ENCODE data around the gene ALOXE3. TPM values are rescaled to one million over a fixed set of nuclear protein-coding genes. Genes with fewer than 3 reads are reported as not detected.

The ALOXE3 gene
- total and polyA plus RNA-seq, 2 donors from 2014 or later, result not detected

DNA sequence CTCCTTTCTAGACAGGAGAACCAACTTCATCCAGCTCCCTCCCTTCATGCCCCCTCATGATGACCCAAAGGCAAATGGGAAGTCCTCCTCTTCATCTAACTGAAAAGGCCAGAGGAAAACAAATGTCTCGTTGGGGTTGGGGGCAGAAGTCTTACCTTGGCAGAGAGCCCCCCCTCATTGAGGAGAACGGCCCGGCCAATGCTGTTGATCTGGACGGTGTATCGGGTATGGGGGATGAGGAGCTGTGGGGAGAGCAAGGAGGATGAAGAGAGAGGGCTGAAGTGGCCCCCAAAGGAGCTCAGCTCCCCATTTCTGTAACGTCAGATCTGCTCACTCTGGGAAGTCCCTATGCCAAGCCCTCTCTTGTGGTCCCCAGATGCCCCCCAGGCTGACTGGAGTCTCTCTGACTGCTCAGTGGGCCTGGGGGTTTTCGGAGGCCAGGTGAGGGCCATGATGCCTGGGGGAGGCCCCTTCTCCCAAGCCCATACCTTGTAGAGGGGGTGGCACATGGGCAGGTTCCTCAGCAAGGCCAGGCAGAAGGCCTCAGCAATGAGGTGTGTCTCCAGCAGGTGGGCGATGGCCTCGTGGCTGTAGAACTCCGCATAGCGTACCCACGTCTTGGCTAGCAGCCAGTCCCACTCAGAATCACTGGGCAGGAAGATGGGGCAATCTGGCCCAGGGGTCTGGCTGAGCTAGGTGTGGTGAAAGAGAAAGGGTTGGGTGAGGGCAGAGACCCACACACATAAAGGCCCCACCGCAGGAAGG is 41.6 kb downstream of the ALOXE3 start:
- intact Hi-C loops (cut with DNase I), result no loop called here

DNA sequence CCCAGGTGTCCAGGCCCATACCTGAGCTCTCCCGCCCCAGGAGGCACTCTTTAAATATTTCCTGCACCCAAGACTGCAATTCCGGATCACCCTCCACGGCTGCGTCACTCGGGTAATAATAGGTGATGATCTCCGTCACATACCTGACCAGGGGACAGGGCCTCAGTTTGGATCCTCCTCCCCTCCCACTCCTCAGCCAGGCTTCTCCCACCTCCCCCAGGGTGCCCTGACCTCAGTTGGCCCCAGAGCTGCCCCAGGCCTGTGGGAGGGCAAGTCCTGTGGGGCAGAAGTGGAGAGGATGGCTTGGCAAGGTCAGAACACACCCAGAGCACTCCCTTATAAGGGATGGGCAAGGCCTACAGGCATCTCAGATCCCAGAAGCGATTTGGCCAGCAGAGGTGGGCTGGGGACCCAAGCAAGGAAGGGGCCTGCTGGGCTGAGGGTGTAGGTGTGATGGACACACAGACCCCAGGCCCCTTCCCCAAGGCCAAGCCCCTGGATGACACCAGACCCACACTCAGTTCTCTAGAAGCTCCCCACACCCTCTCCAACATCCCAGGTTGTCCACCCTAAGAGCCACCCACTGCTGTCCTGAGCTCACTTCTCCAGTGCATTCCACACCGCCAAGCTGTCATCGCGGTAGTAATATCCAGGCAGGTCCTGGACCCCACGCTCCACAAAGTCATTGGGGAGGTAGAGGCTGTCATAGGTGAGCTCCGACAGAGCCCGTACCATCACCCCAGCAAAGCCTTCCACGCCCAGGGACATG is 42.6 kb downstream of the ALOXE3 start:
- Histone ChIP-seq H3K27me3 (ENCODE audit: control insufficient read depth, insufficient read depth, low read length) (peaks cover 36% of the 10 kb centered on the region), H3K4me1 (ENCODE audit: control insufficient read depth in 2 of 3, insufficient read depth in 2 of 3, low read depth in 1 of 3, low read length in 3 of 3) (peaks cover 0 to 18% (median 0%) of the 10 kb centered on the region in 3 donors), H3K36me3 (ENCODE audit: control insufficient read depth in 2 of 3, insufficient read depth in 3 of 3, low read length in 3 of 3) (no peaks in the 10 kb centered on the region), H3K9ac (ENCODE audit: low read length in 3 of 3) (no peak overlapping the region), H3K9me3 (ENCODE audit: control insufficient read depth in 2 of 3, insufficient read depth in 1 of 3, low read length in 3 of 3) (no peaks in the 10 kb centered on the region), H3K4me3 (ENCODE audit: low read length in 3 of 3) (no peak overlapping the region), H3K27ac (ENCODE audit: low read depth in 2 of 2, low read length in 2 of 2) (no peak overlapping the region)
- DNase-seq, result peak in 1 of 5 donors; percentile 35
- TF ChIP-seq, protein P1, sequence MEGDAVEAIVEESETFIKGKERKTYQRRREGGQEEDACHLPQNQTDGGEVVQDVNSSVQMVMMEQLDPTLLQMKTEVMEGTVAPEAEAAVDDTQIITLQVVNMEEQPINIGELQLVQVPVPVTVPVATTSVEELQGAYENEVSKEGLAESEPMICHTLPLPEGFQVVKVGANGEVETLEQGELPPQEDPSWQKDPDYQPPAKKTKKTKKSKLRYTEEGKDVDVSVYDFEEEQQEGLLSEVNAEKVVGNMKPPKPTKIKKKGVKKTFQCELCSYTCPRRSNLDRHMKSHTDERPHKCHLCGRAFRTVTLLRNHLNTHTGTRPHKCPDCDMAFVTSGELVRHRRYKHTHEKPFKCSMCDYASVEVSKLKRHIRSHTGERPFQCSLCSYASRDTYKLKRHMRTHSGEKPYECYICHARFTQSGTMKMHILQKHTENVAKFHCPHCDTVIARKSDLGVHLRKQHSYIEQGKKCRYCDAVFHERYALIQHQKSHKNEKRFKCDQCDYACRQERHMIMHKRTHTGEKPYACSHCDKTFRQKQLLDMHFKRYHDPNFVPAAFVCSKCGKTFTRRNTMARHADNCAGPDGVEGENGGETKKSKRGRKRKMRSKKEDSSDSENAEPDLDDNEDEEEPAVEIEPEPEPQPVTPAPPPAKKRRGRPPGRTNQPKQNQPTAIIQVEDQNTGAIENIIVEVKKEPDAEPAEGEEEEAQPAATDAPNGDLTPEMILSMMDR (IDR thresholded peaks at IDR 0.05; ENCODE audit: borderline replicate concordance, extremely low read depth, insufficient read depth), result no peak
- intact Hi-C loops (cut with DNase I), result no loop called here
- FAIRE-seq, result no peak

More for the DNA sequence above, 41.6 kb downstream of the ALOXE3 start:
- TF ChIP-seq, protein P1 (IDR thresholded peaks at IDR 0.05; ENCODE audit: borderline replicate concordance, extremely low read depth, insufficient read depth), result no peak
- peaks cover 0 to 18% (median 0%) of the 10 kb centered on the region in 3 donors for H3K4me1 ChIP-seq (ENCODE audit: control insufficient read depth in 2 of 3, insufficient read depth in 2 of 3, low read depth in 1 of 3, low read length in 3 of 3)
- no peaks in the 10 kb centered on the region for H3K9me3 ChIP-seq (ENCODE audit: control insufficient read depth in 2 of 3, insufficient read depth in 1 of 3, low read length in 3 of 3)
- H3K4me3 ChIP-seq (ENCODE audit: low read length in 3 of 3), result no peak overlapping the region
- H3K36me3 ChIP-seq (ENCODE audit: control insufficient read depth in 2 of 3, insufficient read depth in 3 of 3, low read length in 3 of 3), result no peaks in the 10 kb centered on the region
- no peak for FAIRE-seq
- H3K27ac ChIP-seq (ENCODE audit: low read depth in 2 of 2, low read length in 2 of 2), result no peak overlapping the region
- peak in 1 of 5 donors; percentile 37 for DNase-seq
- peaks cover 39% of the 10 kb centered on the region for H3K27me3 ChIP-seq (ENCODE audit: control insufficient read depth, insufficient read depth, low read length)
- H3K9ac ChIP-seq (ENCODE audit: low read length in 3 of 3), result no peak overlapping the region

DNA sequence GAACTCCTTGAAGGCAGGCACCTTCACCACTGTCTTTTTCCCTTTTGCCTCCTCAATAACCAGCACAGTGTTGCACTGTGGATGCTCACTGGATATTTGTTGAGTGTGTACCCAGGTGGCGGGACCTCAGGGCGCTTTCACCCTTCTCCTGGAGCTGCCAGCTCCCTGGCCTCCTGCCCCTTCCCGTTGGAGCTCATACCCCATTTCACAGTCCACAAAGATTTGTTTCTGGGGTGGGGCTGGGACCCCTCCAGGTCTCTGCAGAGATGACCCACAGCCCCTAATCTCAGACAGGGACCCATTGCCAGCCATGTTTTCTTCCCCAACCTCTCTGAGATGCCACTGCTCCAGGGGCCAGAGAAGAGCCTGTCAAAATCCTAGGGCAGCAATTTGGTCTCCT is 43.2 kb downstream of the ALOXE3 start:
- TF ChIP-seq, protein P1 (IDR thresholded peaks at IDR 0.05; ENCODE audit: borderline replicate concordance, extremely low read depth, insufficient read depth), result no peak
- intact Hi-C loops (cut with DNase I), result no loop called here
- H3K4me3 ChIP-seq (ENCODE audit: low read length in 3 of 3), result no peak overlapping the region

More for the DNA sequence above, 43.2 kb downstream of the ALOXE3 start:
- H3K36me3 ChIP-seq (ENCODE audit: control insufficient read depth in 2 of 3, insufficient read depth in 3 of 3, low read length in 3 of 3), result no peaks in the 10 kb centered on the region
- peaks cover 0 to 18% (median 0%) of the 10 kb centered on the region in 3 donors for H3K4me1 ChIP-seq (ENCODE audit: control insufficient read depth in 2 of 3, insufficient read depth in 2 of 3, low read depth in 1 of 3, low read length in 3 of 3)
- H3K27me3 ChIP-seq (ENCODE audit: control insufficient read depth, insufficient read depth, low read length), result peaks cover 34% of the 10 kb centered on the region
- FAIRE-seq (no peak), DNase-seq (peak in 1 of 5 donors; percentile 22)
- H3K27ac ChIP-seq (ENCODE audit: low read depth in 2 of 2, low read length in 2 of 2), result no peak overlapping the region
- H3K9me3 ChIP-seq (ENCODE audit: control insufficient read depth in 2 of 3, insufficient read depth in 1 of 3, low read length in 3 of 3), result no peaks in the 10 kb centered on the region
- H3K9ac ChIP-seq (ENCODE audit: low read length in 3 of 3), result no peak overlapping the region
